K562 (cell line): Measurements from ENCODE around the gene GJC2. TPM values are rescaled to one million over a fixed set of nuclear protein-coding genes. Genes with fewer than 3 reads are reported as not detected.

Source experiments
- CBX3 ChIP-seq, 2 experiments: IDR thresholded peaks; 1 replicate in 1 of 2; 2 replicates in 1 of 2; pipeline ENCODE4 v1.6.1; 2012; ENCODE audit warnings: inconsistent platforms in 2 of 2, low read length in 2 of 2, borderline replicate concordance in 1 of 2, control low read depth in 1 of 2
- FIP1L1 ChIP-seq: fragments of 200-400 bp; formaldehyde crosslinking; IDR thresholded peaks from 2 replicates; pipeline ENCODE4 v1.6.1; 2018; ENCODE audit warnings: mild to moderate bottlenecking, low read depth, low read length; ENCODE audit not compliant: poor library complexity, severe bottlenecking
- HNRNPH1 ChIP-seq: fragments of 200-400 bp; formaldehyde crosslinking; optimal IDR thresholded peaks from 2 replicates; pipeline ENCODE3; 2017; ENCODE audit warnings: low read depth, mild to moderate bottlenecking, low read length, moderate library complexity
- HNRNPLL ChIP-seq: fragments of 200-400 bp; formaldehyde crosslinking; IDR thresholded peaks from 2 replicates; pipeline ENCODE4 v1.6.1; 2017; ENCODE audit warnings: low read length, low read depth, mild to moderate bottlenecking; ENCODE audit not compliant: poor library complexity, severe bottlenecking
- MEIS2 ChIP-seq: fragments of 450-650 bp; IDR thresholded peaks from 2 replicates; pipeline ENCODE4 v1.6.1; 2014; ENCODE audit warnings: mild to moderate bottlenecking; ENCODE audit not compliant: partially characterized antibody
- NCOA1 ChIP-seq: fragments of 450-650 bp; IDR thresholded peaks from 2 replicates; pipeline ENCODE4 v1.6.1; 2016; ENCODE audit warnings: low read depth
- PHTF2 ChIP-seq: fragments of 250-450 bp; sonication (Bioruptor Pico); IDR thresholded peaks from 2 replicates; pipeline ENCODE4 v1.5.0; 2021; ENCODE audit warnings: mild to moderate bottlenecking
- POLR2AphosphoS2 ChIP-seq: IDR thresholded peaks from 2 replicates; pipeline ENCODE4 v1.6.1; 2012; ENCODE audit warnings: low read length, improper control_type of control experiment
- POLR3G ChIP-seq: IDR thresholded peaks from 2 replicates; pipeline ENCODE4 v1.6.1; 2011; ENCODE audit not compliant: insufficient read length, insufficient replicate concordance; ENCODE audit errors: extremely low read depth
- RFX7 ChIP-seq: fragments of 250-450 bp; sonication (Bioruptor Pico); IDR thresholded peaks from 2 replicates; pipeline ENCODE4 v1.5.1; 2021; ENCODE audit warnings: mild to moderate bottlenecking
- RUNX1 ChIP-seq: sonication (generic); IDR thresholded peaks from 2 replicates; pipeline ENCODE4 v1.6.1; 2016; ENCODE audit warnings: antibody characterized with exemption, low read depth
- ZNF239 ChIP-seq: fragments of 250-450 bp; sonication (Bioruptor Pico); IDR thresholded peaks from 2 replicates; pipeline ENCODE4 v1.4.0; 2020; ENCODE audit warnings: mild to moderate bottlenecking
- ZNF253 ChIP-seq: fragments of 250-450 bp; sonication (Bioruptor Pico); conservative IDR thresholded peaks from 2 replicates; pipeline ENCODE4 v1.6.1; 2021; ENCODE audit warnings: mild to moderate bottlenecking
- ZNF586 ChIP-seq: fragments of 450-650 bp; formaldehyde crosslinking; conservative IDR thresholded peaks from 2 replicates; pipeline ENCODE4 v1.4.0; 2020; ENCODE audit warnings: mild to moderate bottlenecking, moderate library complexity
- polyA plus RNA-seq, 8 experiments: library from polyadenylated mRNA; depleted of rRNA in 4 of 8; stranded (reverse) in 5 of 8; unstranded in 3 of 8; fragments of >200 nt; fragmentation: Nextera tagmentation in 2 of 8; fragmentation: Illumina TruSeq in 1 of 8; extraction: Ambion mirVana in 2 of 8; extraction: Trizol in 1 of 8; gene quantifications; 2 replicates each; pipeline versions ENCODE4 v1.2.1 to v1.2.3, GENCODE V29; 2011 to 2014; ENCODE audit warnings: inconsistent platforms in 1 of 8, missing spikeins in 1 of 8
- total RNA-seq, 7 experiments: library from RNA; depleted of rRNA in 6 of 7; stranded (reverse); fragments of >200 nt in 6 of 7; fragmentation: Illumina TruSeq in 2 of 7; extraction: Trizol in 2 of 7; gene quantifications; 2 replicates each; pipeline versions ENCODE4 v1.2.1 to v1.2.3, GENCODE V29; 2011 to 2021; ENCODE audit warnings: low replicate concordance in 1 of 7
- TF ChIP-seq, protein P1 (sequence below): fragments of 250-450 bp; sonication (Bioruptor Pico); IDR thresholded peaks from 2 replicates; pipeline ENCODE4 v1.5.0; 2021; ENCODE audit warnings: mild to moderate bottlenecking, borderline replicate concordance
- TF ChIP-seq, protein P2 (sequence below): fragments of 450-650 bp; formaldehyde crosslinking; IDR thresholded peaks from 2 replicates; pipeline ENCODE4 v1.4.0; 2022; ENCODE audit warnings: missing genetic modification characterization
- TF ChIP-seq, protein P3 (sequence below): IDR thresholded peaks from 2 replicates; pipeline ENCODE4 v1.6.1; 2011; ENCODE audit not compliant: insufficient read length; ENCODE audit errors: extremely low read depth
- TF ChIP-seq, protein P4 (sequence below): fragments of 250-450 bp; sonication (Bioruptor Pico); IDR thresholded peaks from 2 replicates; pipeline ENCODE4 v1.5.0; 2020; ENCODE audit warnings: mild to moderate bottlenecking, borderline replicate concordance
- TF ChIP-seq, protein P5 (sequence below): sonication (generic); formaldehyde crosslinking; IDR thresholded peaks from 2 replicates; pipeline ENCODE4 v1.8.1; 2023; ENCODE audit warnings: mild to moderate bottlenecking, missing genetic modification reagents

The GJC2 gene
- total and polyA plus RNA-seq, 9 of the 15 experiments (the other 6 are each of a cell fraction or from before 2014, with no cell fraction given): 0.03 to 0.62 (median 0.11) TPM; not detected in 2

DNA sequence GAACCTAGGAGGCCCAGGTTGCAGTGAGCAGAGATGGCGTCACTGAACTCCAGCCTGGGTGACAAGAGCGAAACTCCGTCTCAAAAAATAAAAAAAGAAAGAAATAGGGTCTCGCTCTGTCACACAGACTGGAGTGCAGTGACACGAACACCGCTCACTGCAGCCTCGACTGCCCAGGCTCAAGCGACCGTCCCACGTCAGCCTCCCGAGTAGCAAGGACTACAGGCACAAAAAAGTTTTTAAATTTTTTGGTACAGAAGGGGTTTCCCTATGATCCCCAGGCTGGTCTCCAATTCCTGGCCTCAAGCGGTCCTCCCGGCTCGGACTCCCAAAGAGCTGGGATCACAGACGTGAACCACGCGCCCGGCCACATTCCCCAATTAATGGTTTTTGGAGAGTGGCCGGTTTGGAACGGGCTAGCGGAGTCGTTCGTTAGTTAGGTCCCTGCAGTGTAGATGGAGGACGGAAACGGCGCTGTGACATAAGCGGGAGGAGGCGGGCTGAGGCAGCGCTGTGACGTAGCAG lies 10.3 kb upstream of the GJC2 start (continued):
- no peak for TF ChIP-seq POLR3G
- TF ChIP-seq, protein P1, sequence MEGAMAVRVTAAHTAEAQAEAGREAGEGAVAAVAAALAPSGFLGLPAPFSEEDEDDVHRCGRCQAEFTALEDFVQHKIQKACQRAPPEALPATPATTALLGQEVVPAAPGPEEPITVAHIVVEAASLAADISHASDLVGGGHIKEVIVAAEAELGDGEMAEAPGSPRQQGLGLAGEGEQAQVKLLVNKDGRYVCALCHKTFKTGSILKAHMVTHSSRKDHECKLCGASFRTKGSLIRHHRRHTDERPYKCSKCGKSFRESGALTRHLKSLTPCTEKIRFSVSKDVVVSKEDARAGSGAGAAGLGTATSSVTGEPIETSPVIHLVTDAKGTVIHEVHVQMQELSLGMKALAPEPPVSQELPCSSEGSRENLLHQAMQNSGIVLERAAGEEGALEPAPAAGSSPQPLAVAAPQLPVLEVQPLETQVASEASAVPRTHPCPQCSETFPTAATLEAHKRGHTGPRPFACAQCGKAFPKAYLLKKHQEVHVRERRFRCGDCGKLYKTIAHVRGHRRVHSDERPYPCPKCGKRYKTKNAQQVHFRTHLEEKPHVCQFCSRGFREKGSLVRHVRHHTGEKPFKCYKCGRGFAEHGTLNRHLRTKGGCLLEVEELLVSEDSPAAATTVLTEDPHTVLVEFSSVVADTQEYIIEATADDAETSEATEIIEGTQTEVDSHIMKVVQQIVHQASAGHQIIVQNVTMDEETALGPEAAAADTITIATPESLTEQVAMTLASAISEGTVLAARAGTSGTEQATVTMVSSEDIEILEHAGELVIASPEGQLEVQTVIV: no peak
- TF ChIP-seq POLR2AphosphoS2: peak; percentile 73; the same call in 1 of the 2 replicates
- TF ChIP-seq, protein P2, sequence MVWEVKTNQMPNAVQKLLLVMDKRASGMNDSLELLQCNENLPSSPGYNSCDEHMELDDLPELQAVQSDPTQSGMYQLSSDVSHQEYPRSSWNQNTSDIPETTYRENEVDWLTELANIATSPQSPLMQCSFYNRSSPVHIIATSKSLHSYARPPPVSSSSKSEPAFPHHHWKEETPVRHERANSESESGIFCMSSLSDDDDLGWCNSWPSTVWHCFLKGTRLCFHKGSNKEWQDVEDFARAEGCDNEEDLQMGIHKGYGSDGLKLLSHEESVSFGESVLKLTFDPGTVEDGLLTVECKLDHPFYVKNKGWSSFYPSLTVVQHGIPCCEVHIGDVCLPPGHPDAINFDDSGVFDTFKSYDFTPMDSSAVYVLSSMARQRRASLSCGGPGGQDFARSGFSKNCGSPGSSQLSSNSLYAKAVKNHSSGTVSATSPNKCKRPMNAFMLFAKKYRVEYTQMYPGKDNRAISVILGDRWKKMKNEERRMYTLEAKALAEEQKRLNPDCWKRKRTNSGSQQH (CRISPR knock-in tag): peak; percentile 45; the same call in 1 of the 2 replicates
- no peak for TF ChIP-seq HNRNPH1
- no peak for TF ChIP-seq ZNF253 (CRISPR knock-in tag)
- TF ChIP-seq, protein P3, sequence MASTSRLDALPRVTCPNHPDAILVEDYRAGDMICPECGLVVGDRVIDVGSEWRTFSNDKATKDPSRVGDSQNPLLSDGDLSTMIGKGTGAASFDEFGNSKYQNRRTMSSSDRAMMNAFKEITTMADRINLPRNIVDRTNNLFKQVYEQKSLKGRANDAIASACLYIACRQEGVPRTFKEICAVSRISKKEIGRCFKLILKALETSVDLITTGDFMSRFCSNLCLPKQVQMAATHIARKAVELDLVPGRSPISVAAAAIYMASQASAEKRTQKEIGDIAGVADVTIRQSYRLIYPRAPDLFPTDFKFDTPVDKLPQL: no peak
- TF ChIP-seq FIP1L1: no peak
- no peak; the same call in 1 of the 2 replicates for TF ChIP-seq NCOA1
- no peak for TF ChIP-seq RFX7 (CRISPR knock-in tag)
- TF ChIP-seq ZNF586 (CRISPR knock-in tag): 0 out of 2 replicates have a peak, but pooled peaks have one; percentile 63
- TF ChIP-seq MEIS2: no peak
- no peak for TF ChIP-seq RUNX1
- TF ChIP-seq, protein P4, sequence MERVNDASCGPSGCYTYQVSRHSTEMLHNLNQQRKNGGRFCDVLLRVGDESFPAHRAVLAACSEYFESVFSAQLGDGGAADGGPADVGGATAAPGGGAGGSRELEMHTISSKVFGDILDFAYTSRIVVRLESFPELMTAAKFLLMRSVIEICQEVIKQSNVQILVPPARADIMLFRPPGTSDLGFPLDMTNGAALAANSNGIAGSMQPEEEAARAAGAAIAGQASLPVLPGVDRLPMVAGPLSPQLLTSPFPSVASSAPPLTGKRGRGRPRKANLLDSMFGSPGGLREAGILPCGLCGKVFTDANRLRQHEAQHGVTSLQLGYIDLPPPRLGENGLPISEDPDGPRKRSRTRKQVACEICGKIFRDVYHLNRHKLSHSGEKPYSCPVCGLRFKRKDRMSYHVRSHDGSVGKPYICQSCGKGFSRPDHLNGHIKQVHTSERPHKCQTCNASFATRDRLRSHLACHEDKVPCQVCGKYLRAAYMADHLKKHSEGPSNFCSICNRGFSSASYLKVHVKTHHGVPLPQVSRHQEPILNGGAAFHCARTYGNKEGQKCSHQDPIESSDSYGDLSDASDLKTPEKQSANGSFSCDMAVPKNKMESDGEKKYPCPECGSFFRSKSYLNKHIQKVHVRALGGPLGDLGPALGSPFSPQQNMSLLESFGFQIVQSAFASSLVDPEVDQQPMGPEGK (CRISPR knock-in tag): no peak
- TF ChIP-seq HNRNPLL: no peak
- TF ChIP-seq PHTF2 (CRISPR knock-in tag): no peak
- TF ChIP-seq, protein P5, sequence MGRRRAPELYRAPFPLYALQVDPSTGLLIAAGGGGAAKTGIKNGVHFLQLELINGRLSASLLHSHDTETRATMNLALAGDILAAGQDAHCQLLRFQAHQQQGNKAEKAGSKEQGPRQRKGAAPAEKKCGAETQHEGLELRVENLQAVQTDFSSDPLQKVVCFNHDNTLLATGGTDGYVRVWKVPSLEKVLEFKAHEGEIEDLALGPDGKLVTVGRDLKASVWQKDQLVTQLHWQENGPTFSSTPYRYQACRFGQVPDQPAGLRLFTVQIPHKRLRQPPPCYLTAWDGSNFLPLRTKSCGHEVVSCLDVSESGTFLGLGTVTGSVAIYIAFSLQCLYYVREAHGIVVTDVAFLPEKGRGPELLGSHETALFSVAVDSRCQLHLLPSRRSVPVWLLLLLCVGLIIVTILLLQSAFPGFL (CRISPR knock-in tag): no peak
- TF ChIP-seq ZNF239 (CRISPR knock-in tag): peak; percentile 27; the same call in 1 of the 2 replicates
- no peak for TF ChIP-seq CBX3 (IDR thresholded peaks at IDR 0.05; ENCODE audit: borderline replicate concordance in 1 of 2, low read length in 2 of 2)
